Measurements from ENCODE around the gene RYR3.

GRCh38 chr15:33565094-33565493, 254.3 kb downstream of the RYR3 start:
- TF ChIP-seq TAF1 (IDR thresholded peaks at IDR 0.05; ENCODE audit: borderline replicate concordance, low read depth, low read length) (no peak), POLR2A (IDR thresholded peaks at IDR 0.05; ENCODE audit: low read depth, low read length) (no peak)
